ENCODE data around the gene ADAMTS1. TPM values are rescaled to one million over a fixed set of nuclear protein-coding genes. Genes with fewer than 3 reads are reported as not detected.

Gene ADAMTS1
- total RNA-seq, 1 donor from 2014 or later = 10.1 TPM

Other genes with a start within 250 kb of the ADAMTS1 start
- 0.39 and 1.4 TPM in 2 replicates for gene ADAMTS5, start 121.7 kb upstream of the ADAMTS1 start, total RNA-seq